NCI-H446 treated with DMSO at 0.1 percent for 48 hours (cell line): ENCODE results near the gene KIRREL3.

Experiments used
- DNase-seq: peaks from one replicate; lab custom pipeline; 2025; lab: John Stamatoyannopoulos, UW

The KIRREL3 gene

GRCh38 chr11:126829716-126830115 is 170.9 kb downstream of the KIRREL3 start:
- DNase-seq = no peak

- no peak for DNase-seq
Measured at GRCh38 chr11:126824035-126824607, 176.4 kb downstream of the KIRREL3 start.

- no peak for DNase-seq
Measured at GRCh38 chr11:126823274-126823673, 177.3 kb downstream of the KIRREL3 start.

- DNase-seq = no peak
Measured at GRCh38 chr11:126821827-126822226, 178.7 kb downstream of the KIRREL3 start.

- DNase-seq = no peak
Measured at GRCh38 chr11:126819194-126819593, 181.4 kb downstream of the KIRREL3 start.

- no peak for DNase-seq
Measured at GRCh38 chr11:126817523-126818450, 182.8 kb downstream of the KIRREL3 start.

GRCh38 chr11:126817096-126817495 is 183.5 kb downstream of the KIRREL3 start:
- no peak for DNase-seq

GRCh38 chr11:126816645-126817044 is 183.9 kb downstream of the KIRREL3 start:
- no peak for DNase-seq

- no peak for DNase-seq
Measured at GRCh38 chr11:126815111-126815510, 185.5 kb downstream of the KIRREL3 start.

GRCh38 chr11:126810776-126811175 is 189.8 kb downstream of the KIRREL3 start:
- DNase-seq = no peak

GRCh38 chr11:126809514-126810289 is 190.9 kb downstream of the KIRREL3 start:
- DNase-seq = no peak

GRCh38 chr11:126808836-126809235 is 191.7 kb downstream of the KIRREL3 start:
- no peak for DNase-seq

- no peak for DNase-seq
Measured at GRCh38 chr11:126808296-126808695, 192.3 kb downstream of the KIRREL3 start.

- DNase-seq = no peak
Measured at GRCh38 chr11:126805870-126806269, 194.7 kb downstream of the KIRREL3 start.

GRCh38 chr11:126804363-126804762 is 196.2 kb downstream of the KIRREL3 start:
- no peak for DNase-seq

GRCh38 chr11:126800009-126800408 is 200.6 kb downstream of the KIRREL3 start:
- DNase-seq = no peak

- no peak for DNase-seq
Measured at GRCh38 chr11:126797457-126798169, 203.0 kb downstream of the KIRREL3 start.

- no peak for DNase-seq
Measured at GRCh38 chr11:126793596-126793995, 207.0 kb downstream of the KIRREL3 start.

- no peak for DNase-seq
Measured at GRCh38 chr11:126791991-126792390, 208.6 kb downstream of the KIRREL3 start.

GRCh38 chr11:126791446-126791845 is 209.1 kb downstream of the KIRREL3 start:
- no peak for DNase-seq

- no peak for DNase-seq
Measured at GRCh38 chr11:126790550-126791081, 210.0 kb downstream of the KIRREL3 start.

GRCh38 chr11:126782810-126783209 is 217.8 kb downstream of the KIRREL3 start:
- DNase-seq = no peak
